Neural progenitor cell (in vitro differentiated cells): Measurements from ENCODE around the gene UQCRC2.

ENCODE experiments used
- CTCF ChIP-seq: fragments of 200-600 bp; sonication (generic); IDR thresholded peaks from 2 replicates; pipeline ENCODE4 v1.5.1; 2017; ENCODE audit warnings: antibody characterized with exemption, mild to moderate bottlenecking
- EZH2 ChIP-seq: fragments of 200-600 bp; sonication (generic); IDR thresholded peaks from 2 replicates; pipeline ENCODE4 v1.6.1; 2017; ENCODE audit warnings: antibody characterized with exemption, mild to moderate bottlenecking, moderate library complexity

- TF ChIP-seq CTCF (no peak), EZH2 (no peak)
These were observed 76.5 kb downstream of the UQCRC2 start for GRCh38 chr16:22029632-22030031.
